Panc1 (cell line): Measurements from ENCODE around the gene DKK2. TPM values are rescaled to one million over a fixed set of nuclear protein-coding genes. Genes with fewer than 3 reads are reported as not detected.

Experiments
- ATAC-seq: fragments of 200-7000 bp; cut with Tn5 transposase; 2 replicates; pipeline ENCODE4 v1.9.1; 2020; ENCODE audit warnings: mild to moderate bottlenecking, moderate library complexity
- BruUV-seq: library from RNA; stranded (reverse); fragments of 400-500 nt; replicated peaks from 2 replicates; lab custom pipeline; 2021; lab: Mats Ljungman, UMichigan
- CTCF ChIA-PET: fragments of 300-600 bp; sonication (Branson Sonifier 250); formaldehyde crosslinking; loops from one replicate; lab custom pipeline; 2022; ENCODE audit warnings: antibody characterized with exemption; lab: Charles Lee
- POLR2A ChIA-PET: fragments of 300-600 bp; sonication (Branson Sonifier 250); formaldehyde crosslinking; loops from one replicate; lab custom pipeline; 2022; ENCODE audit warnings: antibody characterized with exemption; lab: Charles Lee
- DNase-seq: peaks from one replicate; pipeline ENCODE4 v3.0.0-alpha.2; 2010; ENCODE audit warnings: low read depth, low spot score
- H3K27ac ChIP-seq: 2 replicates; pipeline ENCODE4 v1.5.1; 2011; ENCODE audit warnings: mild to moderate bottlenecking, low read length, inconsistent platforms
- H3K27me3 ChIP-seq: fragments of 200-500 bp; sonication (Bioruptor generic); 2 replicates; pipeline ENCODE4 v1.6.0; 2014; ENCODE audit warnings: low read length, inconsistent platforms; ENCODE audit not compliant: control insufficient read depth, insufficient read depth
- H3K36me3 ChIP-seq: fragments of 200-500 bp; sonication (Bioruptor generic); 2 replicates; pipeline ENCODE4 v1.5.1; 2014; ENCODE audit warnings: inconsistent platforms, mild to moderate bottlenecking, low read length, moderate library complexity; ENCODE audit not compliant: control insufficient read depth, insufficient read depth
- H3K4me1 ChIP-seq: 2 replicates; pipeline ENCODE4 v1.5.1; 2011; ENCODE audit warnings: inconsistent platforms, mild to moderate bottlenecking, low read length, moderate library complexity; ENCODE audit not compliant: control insufficient read depth, insufficient read depth
- H3K4me3 ChIP-seq, 2 experiments: 2 replicates each; pipeline ENCODE4 v1.5.1; 2011 to 2012; ENCODE audit warnings: low read depth in 2 of 2, low read length in 2 of 2, mild to moderate bottlenecking in 2 of 2, inconsistent platforms in 1 of 2, moderate library complexity in 1 of 2
- H3K9me3 ChIP-seq: fragments of 200-500 bp; sonication (Bioruptor generic); 2 replicates; pipeline ENCODE4 v1.5.1; 2014; ENCODE audit warnings: low read depth, mild to moderate bottlenecking, inconsistent platforms, low read length, moderate library complexity; ENCODE audit not compliant: control insufficient read depth, insufficient read depth
- POLR2AphosphoS5 ChIP-seq: IDR thresholded peaks from 2 replicates; pipeline ENCODE4 v1.6.1; 2012; ENCODE audit warnings: mild to moderate bottlenecking, low read depth, low read length, moderate library complexity
- REST ChIP-seq, 2 experiments: IDR thresholded peaks; 2 replicates each; pipeline ENCODE4 v1.6.1; 2011 to 2012; ENCODE audit warnings: low read depth in 2 of 2, control low read depth in 1 of 2, low read length in 1 of 2, mild to moderate bottlenecking in 1 of 2, moderate library complexity in 1 of 2; ENCODE audit not compliant: insufficient read depth in 1 of 2
- SIN3A ChIP-seq: IDR thresholded peaks from 2 replicates; pipeline ENCODE4 v1.6.1; 2012; ENCODE audit warnings: low read depth, mild to moderate bottlenecking, low read length, moderate library complexity, borderline replicate concordance; ENCODE audit not compliant: insufficient read depth
- TCF7L2 ChIP-seq: IDR thresholded peaks from 2 replicates; pipeline ENCODE4 v1.6.1; 2011; ENCODE audit warnings: mild to moderate bottlenecking, low read depth, low read length, inconsistent platforms
- in situ Hi-C: cut with HindIII; loops from 2 replicates; pipeline ENCODE4 v1.10.0; 2016; ENCODE audit warnings: low sequenced_read_pairs, low pct_unique_long_range_greater_than_20kb
- intact Hi-C: fragments of 100-400 bp; cut with micrococcal nuclease; formaldehyde crosslinking; loops from one replicate; pipeline ENCODE4 v1.10.0; 2022; ENCODE audit not compliant: unreplicated experiment
- total RNA-seq: library from RNA; stranded (reverse); gene quantifications from one replicate; pipeline ENCODE4 v1.2.1, GENCODE V29; 2021; ENCODE audit not compliant: unreplicated experiment
- TF ChIP-seq, protein P1 (sequence below): fragments of 450-650 bp; IDR thresholded peaks from 2 replicates; pipeline ENCODE4 v1.5.1; 2017; ENCODE audit warnings: mild to moderate bottlenecking

Gene DKK2
- total RNA-seq, 1 experiment from 2014 or later, result not detected

- intact Hi-C loops, result no loop called here
- no peak overlapping the region for H3K27ac ChIP-seq
- TF ChIP-seq, protein P1, sequence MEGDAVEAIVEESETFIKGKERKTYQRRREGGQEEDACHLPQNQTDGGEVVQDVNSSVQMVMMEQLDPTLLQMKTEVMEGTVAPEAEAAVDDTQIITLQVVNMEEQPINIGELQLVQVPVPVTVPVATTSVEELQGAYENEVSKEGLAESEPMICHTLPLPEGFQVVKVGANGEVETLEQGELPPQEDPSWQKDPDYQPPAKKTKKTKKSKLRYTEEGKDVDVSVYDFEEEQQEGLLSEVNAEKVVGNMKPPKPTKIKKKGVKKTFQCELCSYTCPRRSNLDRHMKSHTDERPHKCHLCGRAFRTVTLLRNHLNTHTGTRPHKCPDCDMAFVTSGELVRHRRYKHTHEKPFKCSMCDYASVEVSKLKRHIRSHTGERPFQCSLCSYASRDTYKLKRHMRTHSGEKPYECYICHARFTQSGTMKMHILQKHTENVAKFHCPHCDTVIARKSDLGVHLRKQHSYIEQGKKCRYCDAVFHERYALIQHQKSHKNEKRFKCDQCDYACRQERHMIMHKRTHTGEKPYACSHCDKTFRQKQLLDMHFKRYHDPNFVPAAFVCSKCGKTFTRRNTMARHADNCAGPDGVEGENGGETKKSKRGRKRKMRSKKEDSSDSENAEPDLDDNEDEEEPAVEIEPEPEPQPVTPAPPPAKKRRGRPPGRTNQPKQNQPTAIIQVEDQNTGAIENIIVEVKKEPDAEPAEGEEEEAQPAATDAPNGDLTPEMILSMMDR, result no peak
- TF ChIP-seq SIN3A (no peak), REST (IDR thresholded peaks at IDR 0.05; ENCODE audit: insufficient read depth in 1 of 2, low read depth in 2 of 2, low read length in 1 of 2) (no peak), POLR2AphosphoS5 (no peak), TCF7L2 (no peak)
- no peaks in the 10 kb centered on the region; the same call in 1 of the 2 replicates for H3K9me3 ChIP-seq
- DNase-seq, result no peak
- BruUV-seq, result no TSS peak
- ChIA-PET POLR2A (no interaction called here), CTCF (no interaction called here)
- no peaks in the 10 kb centered on the region for H3K4me1 ChIP-seq
- no peaks in the 10 kb centered on the region; the same call in 1 of the 2 replicates for H3K36me3 ChIP-seq
- H3K27me3 ChIP-seq, result no peaks in the 10 kb centered on the region
- in situ Hi-C loops, result no loop called here
- no peak overlapping the region for H3K4me3 ChIP-seq
- ATAC-seq, result no peak
Observed at GRCh38 chr4:107044170-107044569, 8.1 kb upstream of the DKK2 start.

- Histone ChIP-seq H3K27me3 (peaks cover 10% of the 10 kb centered on the region), H3K36me3 (no peaks in the 10 kb centered on the region; the same call in 1 of the 2 replicates), H3K4me1 (peaks cover 3% of the 10 kb centered on the region; the same call in 1 of the 2 replicates), H3K9me3 (no peaks in the 10 kb centered on the region), H3K4me3 (peak overlapping the region; percentile 18 to 39; a peak in 3 of 4 replicates), H3K27ac (no peak overlapping the region)
- ChIA-PET CTCF (interaction anchor here (0.7 kb wide), 1 partner anchor 139 kb away, joined by 3 read pairs; no protein-coding TSS in a partner anchor), POLR2A (no interaction called here)
- in situ Hi-C loops, result no loop called here
- no TSS peak for BruUV-seq
- peak; percentile 68; the same call in 1 of the 2 replicates for ATAC-seq
- intact Hi-C loops, result loop anchor here (10.0 kb wide), 1 partner anchor 148 kb away; no protein-coding TSS in a partner anchor
- DNase-seq, result no peak
- TF ChIP-seq TCF7L2 (no peak), REST (IDR thresholded peaks at IDR 0.05; ENCODE audit: insufficient read depth in 1 of 2, low read depth in 2 of 2, low read length in 1 of 2) (no peak), POLR2AphosphoS5 (no peak), SIN3A (no peak)
- TF ChIP-seq, protein P1, result peak; percentile 65
Observed at GRCh38 chr4:107037199-107037584, 1.1 kb upstream of the DKK2 start.
